Endothelial cell of hepatic sinusoid (primary cell): ENCODE data around the gene ZNF578.
"Not testable (repeated sequence)": the region's sequence is repeated elsewhere in the genome, so short reads cannot be mapped to it uniquely, and the experiment has no call there.

Source experiments
- in situ Hi-C: cut with HindIII; loops from 2 replicates; pipeline ENCODE4 v1.10.0; 2017; ENCODE audit warnings: low sequenced_read_pairs

The ZNF578 gene

DNA sequence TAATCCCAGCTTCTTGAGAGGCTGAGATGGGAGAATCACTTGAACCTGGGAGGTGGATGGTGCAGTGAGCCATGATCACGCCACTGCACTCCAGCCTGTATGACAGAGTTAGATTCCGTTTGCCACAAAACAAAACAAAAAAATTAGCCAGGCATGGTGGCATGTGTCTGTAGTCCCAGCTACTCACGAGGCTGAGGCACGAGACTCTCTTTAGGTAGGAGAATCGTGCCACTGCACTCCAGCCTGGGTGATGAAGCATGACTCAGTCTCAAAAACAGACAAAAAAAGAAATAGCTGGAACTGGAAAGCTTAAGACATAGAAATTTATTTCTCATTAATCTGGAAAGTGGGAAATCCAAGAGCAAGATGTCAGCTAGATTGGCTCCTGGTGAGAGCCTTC, 53.9 kb downstream of the ZNF578 start:
- in situ Hi-C loops: no loop called here

DNA sequence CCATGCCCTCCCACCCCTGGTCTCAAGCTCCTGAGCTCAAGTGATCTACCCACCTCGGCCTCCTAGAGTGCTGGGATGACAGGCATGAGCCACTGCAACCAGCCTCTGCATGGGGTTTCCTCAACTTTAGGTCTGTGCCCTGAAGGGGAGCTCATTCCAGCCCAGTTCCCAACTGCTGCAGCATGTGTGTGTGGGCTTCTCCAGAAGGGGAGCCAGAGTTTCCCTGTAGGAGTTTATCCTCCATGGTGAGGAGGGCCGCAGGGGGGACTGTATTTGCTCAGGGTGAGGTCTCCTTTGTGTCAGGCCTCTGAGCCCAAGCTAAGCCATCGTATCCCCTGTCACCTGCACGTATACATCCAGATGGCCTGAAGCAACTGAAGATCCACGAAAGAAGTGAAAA, 62.8 kb downstream of the ZNF578 start:
- in situ Hi-C loops: no loop called here

DNA sequence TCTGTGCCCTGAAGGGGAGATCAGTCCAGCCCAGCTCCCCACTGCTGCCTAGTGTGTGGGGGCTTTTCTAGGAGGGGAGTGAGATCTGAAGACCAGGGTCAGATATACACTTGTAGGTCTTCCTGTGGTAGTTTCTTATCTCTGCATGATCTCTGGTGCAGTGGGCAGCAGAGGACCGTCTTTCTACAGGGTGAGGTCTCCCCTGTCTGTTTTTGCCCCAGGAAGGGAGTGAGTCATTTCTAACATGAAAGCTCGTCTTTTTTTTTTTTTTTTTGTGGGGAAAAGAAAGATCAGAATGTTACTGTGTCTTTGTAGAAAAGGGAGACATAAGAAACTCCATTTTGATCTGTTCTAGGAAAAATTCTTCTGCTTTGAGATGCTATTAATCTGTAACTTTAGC, 65.3 kb downstream of the ZNF578 start:
- in situ Hi-C loops: no loop called here

DNA sequence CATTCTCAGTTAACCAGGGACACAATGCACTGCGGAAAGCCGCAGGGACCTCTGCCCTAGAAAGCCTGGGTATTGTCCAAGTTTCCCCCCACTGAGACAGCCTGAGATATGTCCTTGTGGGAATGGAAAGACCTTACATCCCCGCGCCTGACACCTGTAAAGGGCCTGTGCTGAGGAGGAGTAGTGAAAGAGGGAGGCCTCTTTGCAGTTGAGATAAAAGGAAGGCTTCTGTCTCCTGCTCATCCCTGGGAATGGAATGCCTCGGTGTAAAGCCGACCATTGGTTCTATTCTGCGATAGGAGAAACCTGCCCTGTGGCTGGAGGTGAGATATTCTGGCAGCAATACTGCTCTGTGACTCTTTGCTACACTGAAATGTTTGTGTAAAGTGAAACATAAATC, 65.8 kb downstream of the ZNF578 start:
- in situ Hi-C loops: not testable (repeated sequence)

DNA sequence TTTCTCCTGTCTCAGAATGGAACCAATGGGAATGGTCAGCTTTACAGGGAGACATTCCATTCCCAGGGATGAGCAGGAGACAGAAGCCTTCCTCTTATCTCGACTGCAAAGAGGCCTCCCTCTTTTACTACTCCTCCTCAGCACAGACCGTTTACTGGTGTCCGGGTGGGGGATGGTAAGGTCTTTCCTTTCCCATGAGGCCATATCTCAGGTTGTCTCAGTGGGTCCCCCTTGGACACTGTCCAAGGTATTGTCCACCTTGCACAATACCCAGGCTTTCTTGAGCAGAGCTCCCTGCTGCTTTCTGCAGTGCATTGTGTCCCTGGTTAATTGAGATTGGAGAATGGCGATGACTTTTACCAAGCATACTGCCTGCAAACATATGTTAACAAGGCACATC, 66.7 kb downstream of the ZNF578 start:
- in situ Hi-C loops: no loop called here

DNA sequence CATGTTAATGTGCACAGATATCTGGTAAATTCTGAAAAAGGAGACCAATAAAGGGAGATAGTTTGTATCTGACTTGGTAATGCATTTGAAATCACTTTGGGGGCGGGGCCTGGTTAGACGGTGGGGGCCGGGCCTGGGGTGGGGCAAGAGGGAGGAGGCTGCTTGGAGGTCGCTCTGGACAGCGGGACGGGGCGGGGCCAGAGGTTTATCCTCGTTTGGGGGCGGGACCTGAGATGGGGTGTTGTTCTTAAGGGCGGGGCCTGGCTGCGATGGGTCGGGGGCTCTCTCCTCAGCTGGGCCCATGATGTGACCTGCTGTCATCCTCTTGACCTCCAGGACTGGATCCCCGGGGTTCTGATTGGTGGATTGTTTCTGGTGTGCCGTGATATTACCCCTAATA, 69.2 kb downstream of the ZNF578 start:
- in situ Hi-C loops: no loop called here

DNA sequence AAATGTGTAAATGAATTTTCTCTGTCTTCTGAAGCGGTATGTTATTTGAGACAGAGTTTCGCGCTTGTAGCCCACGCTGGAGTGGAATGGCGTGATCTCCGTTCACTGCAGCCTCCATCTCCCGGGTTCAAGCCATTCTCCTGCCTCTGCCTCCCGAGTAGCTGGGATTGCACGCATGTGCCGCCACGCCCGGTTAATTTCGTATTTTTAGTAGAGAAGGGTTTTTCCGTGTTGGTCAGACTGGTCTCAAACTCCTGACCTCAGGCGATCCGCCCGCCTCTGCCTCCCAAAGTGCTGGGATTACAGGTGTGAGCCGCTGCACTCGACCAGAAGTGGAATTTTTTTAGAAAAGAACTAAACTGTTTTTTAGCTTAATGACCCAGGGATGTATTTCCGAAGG, 70.7 kb downstream of the ZNF578 start:
- in situ Hi-C loops: no loop called here

DNA sequence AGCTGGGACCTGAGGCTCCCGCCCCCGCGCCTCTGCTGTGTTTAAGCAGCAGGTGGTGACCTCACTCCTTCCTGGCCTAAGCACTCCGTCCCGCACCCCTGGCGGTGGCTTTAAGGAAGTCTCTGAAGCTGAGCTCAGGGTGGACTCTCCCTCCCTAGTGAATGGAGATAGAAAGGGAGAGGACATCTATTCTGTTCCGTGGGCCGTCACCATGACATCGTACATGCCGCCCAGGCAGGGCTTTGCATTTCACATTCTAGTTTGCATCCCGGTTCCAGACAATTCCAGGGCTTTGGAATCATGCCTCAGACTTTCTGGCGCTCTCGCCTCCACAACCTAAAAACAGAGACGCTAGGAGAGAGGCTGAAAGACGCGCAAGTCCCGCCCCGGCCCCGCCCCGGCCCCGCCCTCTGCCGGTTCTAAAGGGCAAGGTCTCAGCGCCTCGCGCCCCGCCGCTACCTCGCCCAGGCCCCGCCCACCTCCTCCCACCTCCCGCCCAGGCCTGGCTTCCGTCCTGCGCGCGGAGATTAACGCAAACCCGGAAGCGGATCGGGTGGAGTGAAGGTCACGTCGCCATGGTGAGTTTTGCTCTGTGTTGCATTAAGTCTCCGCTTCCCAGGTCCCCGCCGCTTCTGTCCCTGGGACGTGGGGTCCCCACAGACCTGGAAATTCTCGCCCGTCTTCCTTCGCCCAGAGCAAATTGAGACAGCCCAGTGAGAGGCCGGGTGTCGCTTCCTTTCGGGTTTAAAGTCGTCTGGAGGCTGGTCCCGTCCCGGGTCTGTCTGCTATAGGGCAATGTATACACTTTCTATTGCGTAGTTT, 74.0 kb downstream of the ZNF578 start, which contains the start of gene ZNF808:
Gene ZNF808, plus strand, starts transcription at position 535 of the 822 bp plus-strand sequence. CDS start 15,617 bp downstream, outside the sequence.
- in situ Hi-C loops: no loop called here

DNA sequence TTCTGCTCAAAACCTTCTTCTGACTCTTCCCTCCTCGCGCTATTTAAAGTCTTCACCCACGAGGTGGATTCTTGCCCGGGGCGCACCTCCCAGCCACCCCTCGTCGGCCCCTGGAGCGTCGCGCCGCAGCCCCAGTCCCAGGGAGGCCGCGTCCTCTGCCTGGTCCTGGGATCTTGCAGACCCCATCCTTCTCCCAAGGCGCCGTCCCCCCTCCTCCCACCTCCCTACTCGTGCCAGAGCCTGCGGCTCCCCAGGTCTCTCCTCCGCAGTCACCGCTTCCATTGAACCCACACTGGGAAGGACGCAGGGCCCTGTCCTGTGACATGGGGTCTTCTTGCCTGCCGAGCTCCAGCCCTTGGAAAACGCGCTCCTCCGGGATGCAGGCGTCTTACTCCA, 74.6 kb downstream of the ZNF578 start:
- in situ Hi-C loops: no loop called here

DNA sequence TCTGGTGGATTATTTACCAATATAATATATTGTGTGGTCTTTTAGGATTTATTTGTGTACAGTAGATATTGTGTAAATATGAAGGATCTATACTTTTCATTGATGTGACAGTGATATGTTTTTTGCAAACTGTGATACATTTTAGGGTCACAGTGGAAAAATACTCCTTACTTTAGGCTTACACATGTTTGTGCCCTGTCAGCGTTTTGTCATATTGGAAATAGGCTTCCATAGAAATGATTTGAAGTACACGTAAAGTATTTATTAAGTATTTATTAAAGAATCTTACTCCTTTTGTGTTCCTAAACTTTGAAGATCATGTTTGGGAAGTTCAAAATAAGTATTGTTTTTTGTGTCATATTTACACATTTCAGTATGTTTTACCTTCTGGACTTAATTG, 79.1 kb downstream of the ZNF578 start:
- in situ Hi-C loops: no loop called here

DNA sequence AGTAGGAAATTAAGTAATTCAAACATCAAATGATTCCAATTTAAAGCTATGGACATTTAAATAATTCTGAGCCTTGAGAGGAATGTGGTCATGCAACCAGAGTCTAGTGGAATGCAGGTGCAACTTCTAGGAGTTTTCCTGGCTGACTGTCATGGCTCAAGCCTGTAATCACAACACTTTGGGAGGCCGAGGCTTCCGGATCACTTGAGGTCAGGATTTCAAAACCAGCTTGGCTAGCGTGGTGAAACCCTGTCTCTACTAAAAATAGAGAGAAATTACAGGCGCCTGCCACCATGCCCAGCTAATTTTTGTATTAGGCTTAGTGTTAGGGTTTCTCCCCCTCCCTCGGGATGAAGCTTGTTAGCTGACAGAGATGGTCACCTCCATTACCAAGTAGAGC, 80.5 kb downstream of the ZNF578 start:
- in situ Hi-C loops: no loop called here

DNA sequence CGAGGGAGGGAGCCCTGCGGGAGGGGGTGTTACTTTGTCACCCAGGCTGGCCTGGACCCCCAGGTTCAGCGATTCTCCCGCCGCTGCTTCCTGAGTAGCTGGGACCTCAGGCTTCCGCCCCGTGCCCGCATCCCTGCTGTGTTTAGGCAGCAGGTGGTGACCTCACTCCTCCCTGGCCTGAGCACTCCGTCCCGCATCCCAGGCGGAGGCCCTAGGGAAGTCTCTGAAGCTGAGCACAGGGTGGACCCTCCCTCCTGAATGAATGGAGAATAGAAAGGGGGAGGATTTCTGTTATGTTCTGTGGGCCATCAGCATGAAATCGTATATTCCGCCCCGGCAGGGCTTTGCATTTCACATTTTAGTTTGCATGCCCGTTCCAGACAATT, 82.0 kb downstream of the ZNF578 start:
- in situ Hi-C loops: not testable (repeated sequence)

DNA sequence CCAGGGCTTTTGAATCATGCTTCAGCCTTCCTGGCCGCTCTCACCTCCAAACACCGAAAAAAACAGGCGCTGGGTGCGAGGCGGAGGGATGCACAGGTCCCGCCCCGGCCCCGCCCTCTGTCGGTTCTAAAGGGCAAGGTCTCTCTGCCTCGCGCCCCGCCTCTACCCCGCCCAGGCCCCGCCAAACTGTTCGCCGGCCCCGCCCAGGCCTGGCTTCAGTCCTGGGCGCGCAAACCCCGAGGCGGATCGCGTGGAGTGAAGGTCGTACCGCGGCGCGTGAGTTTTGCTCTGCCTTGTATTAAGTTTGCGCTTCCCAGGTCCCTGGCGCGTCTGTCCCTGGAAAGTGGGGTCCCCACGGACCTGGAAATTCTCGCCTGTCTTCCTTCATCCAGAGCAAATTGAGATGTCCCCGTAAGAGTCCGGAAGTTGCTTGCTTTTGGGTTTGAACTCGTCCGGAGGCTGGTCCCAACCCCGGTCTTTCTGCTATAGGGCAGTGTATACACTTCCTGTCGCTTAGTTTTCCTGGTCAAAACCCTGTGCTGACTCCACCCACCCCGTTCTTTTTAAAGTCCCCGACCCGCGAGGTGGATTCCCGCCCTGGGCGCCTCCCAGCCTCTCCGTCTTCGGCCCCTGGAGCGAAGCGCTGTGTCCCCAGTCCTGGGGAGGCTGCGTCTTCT, 82.6 kb downstream of the ZNF578 start:
- in situ Hi-C loops: no loop called here

DNA sequence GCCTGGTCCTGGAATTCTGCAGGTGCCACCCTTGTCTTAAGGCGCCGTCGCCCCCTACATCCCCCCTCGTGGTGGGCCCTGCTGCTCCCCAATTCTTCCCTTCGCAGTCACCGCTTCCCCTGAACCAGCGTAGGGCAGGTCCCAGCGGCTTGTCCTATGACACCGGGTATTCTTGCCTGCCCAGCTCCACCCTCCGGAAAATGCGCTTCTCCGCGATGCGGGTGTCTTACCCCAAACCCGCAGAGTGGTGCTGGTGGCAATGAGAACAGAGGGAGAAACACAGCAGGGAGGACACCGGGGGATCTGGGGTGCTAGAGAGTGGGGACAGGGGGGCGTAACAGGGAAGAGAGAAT, 83.1 kb downstream of the ZNF578 start:
- in situ Hi-C loops: no loop called here

DNA sequence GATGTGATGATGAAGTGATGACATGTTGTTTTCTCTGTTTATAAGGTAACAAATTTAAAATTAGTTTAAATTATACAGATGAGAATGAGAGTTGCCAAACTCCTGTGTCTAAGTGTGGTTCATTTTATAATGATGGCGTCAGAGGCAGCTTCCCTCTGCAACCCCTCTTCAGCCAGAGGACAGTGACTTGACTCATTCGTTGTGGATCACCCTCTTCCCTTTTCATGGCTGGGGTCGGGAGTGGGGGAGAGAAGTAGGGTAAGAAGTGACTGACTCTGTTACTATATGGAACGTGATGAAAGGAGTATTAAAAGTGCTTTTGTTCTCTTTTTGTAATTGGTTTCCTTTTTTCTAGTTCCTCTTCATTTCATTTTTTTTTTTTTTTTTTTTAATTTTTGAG, 85.5 kb downstream of the ZNF578 start:
- in situ Hi-C loops: not testable (repeated sequence)

DNA sequence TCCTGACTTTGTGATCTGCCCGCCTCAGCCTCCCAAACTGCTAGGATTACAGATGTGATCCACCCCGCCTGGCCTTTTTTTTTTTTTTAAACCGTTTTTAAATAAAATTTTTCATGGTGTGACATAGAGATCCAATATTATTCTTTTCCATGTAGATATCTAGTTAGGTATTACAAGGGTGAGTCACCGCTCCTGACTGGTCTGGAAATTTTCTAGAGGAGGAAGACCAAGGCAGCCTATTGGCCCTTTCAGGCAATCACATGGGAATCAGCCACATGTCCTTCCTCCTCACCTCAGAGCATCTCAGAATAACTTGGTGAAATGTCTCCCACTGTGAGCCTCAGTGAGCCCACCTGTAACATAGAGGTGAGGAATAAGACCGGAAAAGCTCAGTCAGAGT, 87.8 kb downstream of the ZNF578 start:
- in situ Hi-C loops: not testable (repeated sequence)

DNA sequence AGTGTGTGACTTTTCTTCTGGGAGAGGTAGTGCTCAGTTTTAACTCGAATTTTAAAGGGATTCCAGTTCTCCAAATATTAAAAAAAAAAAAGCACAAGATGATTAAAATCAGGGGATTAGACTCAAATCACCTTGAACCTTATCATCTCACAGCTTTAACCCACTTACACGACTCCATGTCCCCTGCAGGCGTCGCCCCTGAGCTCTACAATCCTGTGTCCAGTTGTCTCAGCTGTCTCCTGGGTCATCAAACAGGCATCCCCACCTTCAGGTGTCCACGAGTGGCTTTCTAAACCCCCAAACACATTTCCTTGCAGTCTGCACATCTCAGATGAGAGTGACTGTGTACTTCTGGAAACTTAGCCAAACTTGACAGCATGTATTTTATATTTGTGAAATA, 88.3 kb downstream of the ZNF578 start:
- in situ Hi-C loops: no loop called here

DNA sequence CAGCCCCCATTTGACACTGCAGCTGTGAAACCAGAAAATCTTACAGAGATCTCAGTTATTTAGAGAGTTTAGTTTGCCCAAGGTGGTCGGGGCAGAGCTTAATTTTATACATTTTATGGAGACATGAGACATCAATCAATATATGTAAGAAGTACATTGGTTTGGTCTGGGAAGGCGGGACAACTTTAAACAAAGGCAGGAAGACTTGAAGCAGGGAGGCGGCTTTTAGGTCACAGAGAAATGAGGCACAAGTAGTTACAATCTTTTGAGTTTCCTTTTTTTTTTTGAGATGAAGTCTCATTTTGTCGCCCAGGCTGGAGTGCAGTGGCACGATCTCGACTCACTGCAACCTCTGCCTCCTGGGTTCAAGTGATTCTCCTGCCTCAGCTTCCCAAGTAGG, 89.2 kb downstream of the ZNF578 start:
- in situ Hi-C loops: not testable (repeated sequence)

DNA sequence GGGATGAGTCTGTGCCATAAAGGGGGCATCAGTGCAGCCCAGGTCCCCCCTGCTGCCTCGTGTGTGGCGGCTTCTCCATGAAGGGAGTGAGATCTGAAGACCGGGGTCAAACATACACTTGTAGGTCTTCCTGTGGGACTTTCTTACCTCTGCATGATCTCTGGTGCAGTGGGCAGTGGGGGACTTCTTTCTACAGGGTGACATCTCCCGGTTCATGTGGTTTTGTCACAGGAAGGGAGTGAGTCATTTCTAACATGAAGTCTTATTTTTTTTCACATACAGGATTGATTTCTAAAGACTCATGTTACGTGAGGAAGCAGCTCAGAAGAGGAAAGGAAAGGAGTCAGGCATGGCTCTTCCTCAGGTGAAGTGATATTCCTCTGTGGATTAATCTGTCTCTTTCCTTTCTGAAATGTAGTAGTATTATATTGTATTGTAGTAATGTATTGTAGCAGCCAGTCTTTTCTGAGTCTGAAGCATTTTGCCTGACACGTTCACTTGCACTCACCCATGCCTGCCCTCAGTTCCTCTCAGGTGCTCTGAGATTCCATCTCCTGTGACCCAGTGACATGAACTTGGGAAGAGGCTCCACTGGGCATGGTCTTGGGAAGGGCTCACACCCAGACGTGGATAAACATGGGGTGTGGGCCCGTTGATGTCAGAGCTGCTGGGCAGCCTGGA, 89.8 kb downstream of the ZNF578 start:
- in situ Hi-C loops: no loop called here

DNA sequence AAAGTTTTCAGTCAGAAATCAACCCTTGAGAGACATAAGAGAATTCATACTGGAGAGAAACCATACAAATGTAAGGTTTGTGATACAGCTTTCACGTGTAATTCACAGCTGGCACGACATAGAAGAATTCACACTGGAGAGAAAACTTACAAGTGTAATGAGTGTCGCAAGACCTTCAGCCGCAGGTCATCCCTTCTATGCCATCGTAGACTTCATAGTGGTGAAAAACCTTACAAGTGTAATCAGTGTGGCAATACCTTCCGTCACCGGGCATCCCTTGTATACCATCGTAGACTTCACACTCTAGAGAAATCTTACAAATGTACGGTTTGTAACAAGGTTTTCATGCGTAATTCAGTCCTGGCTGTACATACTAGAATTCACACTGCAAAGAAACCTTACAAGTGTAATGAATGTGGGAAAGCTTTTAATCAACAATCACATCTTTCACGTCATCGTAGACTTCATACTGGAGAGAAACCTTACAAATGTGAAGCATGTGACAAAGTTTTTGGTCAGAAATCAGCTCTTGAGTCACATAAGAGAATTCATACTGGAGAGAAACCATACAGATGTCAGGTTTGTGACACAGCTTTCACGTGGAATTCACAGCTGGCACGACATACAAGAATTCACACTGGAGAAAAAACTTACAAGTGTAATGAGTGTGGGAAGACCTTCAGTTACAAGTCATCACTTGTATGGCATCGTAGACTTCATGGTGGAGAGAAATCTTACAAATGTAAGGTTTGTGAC, 101.0 kb downstream of the ZNF578 start:
- in situ Hi-C loops: no loop called here
